HepG2 (cell line): ENCODE measurements around the gene ZFR2. TPM values are rescaled to one million over a fixed set of nuclear protein-coding genes. Genes with fewer than 3 reads are reported as not detected.

ENCODE experiments used
- CCAR2 ChIP-seq: fragments of 200-400 bp; formaldehyde crosslinking; optimal IDR thresholded peaks from 2 replicates; pipeline ENCODE3; 2018; ENCODE audit warnings: low read depth, mild to moderate bottlenecking, low read length, moderate library complexity
- ELF1 ChIP-seq: sonication (generic); formaldehyde crosslinking; IDR thresholded peaks from 2 replicates; pipeline ENCODE4 v1.4.0; 2020; ENCODE audit warnings: missing genetic modification reagents
- MZF1 ChIP-seq: sonication (generic); formaldehyde crosslinking; IDR thresholded peaks from 2 replicates; pipeline ENCODE4 v1.8.1; 2023; ENCODE audit warnings: mild to moderate bottlenecking, missing genetic modification reagents, borderline replicate concordance
- SIN3A ChIP-seq: IDR thresholded peaks from 2 replicates; pipeline ENCODE4 v1.6.1; 2011; ENCODE audit warnings: low read depth, mild to moderate bottlenecking, control low read depth, low read length, borderline replicate concordance
- SOX13 ChIP-seq, 3 experiments: fragments of 450-650 bp in 1 of 3; sonication (generic) in 1 of 3; formaldehyde crosslinking in 1 of 3; IDR thresholded peaks in 2 of 3; conservative IDR thresholded peaks in 1 of 3; 2 replicates each; pipeline versions ENCODE4 v1.5.0 to v1.6.1; 2016 to 2020; ENCODE audit warnings: antibody characterized with exemption in 1 of 3, mild to moderate bottlenecking in 1 of 3, missing compliant biosample characterization in 1 of 3, missing genetic modification reagents in 1 of 3, moderate library complexity in 1 of 3
- TEAD3 ChIP-seq: optimal IDR thresholded peaks from 2 replicates; pipeline ENCODE3; 2016; ENCODE audit warnings: borderline replicate concordance
- ZNF816 ChIP-seq: sonication (generic); formaldehyde crosslinking; IDR thresholded peaks from 2 replicates; pipeline ENCODE4 v1.8.0; 2022; ENCODE audit warnings: missing genetic modification reagents, mild to moderate bottlenecking, borderline replicate concordance
- ZSCAN29 ChIP-seq: sonication (generic); formaldehyde crosslinking; conservative IDR thresholded peaks from 2 replicates; pipeline ENCODE4 v1.4.0; 2020; ENCODE audit warnings: mild to moderate bottlenecking, missing genetic modification reagents
- ZZZ3 ChIP-seq: sonication (generic); formaldehyde crosslinking; IDR thresholded peaks from 2 replicates; pipeline ENCODE4 v1.4.0; 2020; ENCODE audit warnings: missing genetic modification reagents, mild to moderate bottlenecking, borderline replicate concordance
- polyA plus RNA-seq, 8 experiments: library from polyadenylated mRNA; depleted of rRNA in 3 of 8; stranded (reverse) in 7 of 8; unstranded in 1 of 8; fragments of >200 nt; fragmentation: Illumina TruSeq in 4 of 8; extraction: Trizol in 4 of 8; gene quantifications; 2 replicates each; pipeline versions ENCODE4 v1.2.1 to v1.2.3, GENCODE V29; 2011 to 2016; ENCODE audit warnings: low read depth in 4 of 8, missing spikeins in 1 of 8, mixed read lengths in 1 of 8; ENCODE audit not compliant: insufficient read depth in 1 of 8
- total RNA-seq, 5 experiments: library from RNA; depleted of rRNA; stranded (reverse); fragments of >200 nt; fragmentation: Illumina TruSeq; extraction: Trizol; gene quantifications; 2 replicates each; pipeline ENCODE4 v1.2.3, GENCODE V29; 2016; ENCODE audit warnings: low read depth in 1 of 5
- TF ChIP-seq, protein P1 (sequence below): sonication (generic); formaldehyde crosslinking; IDR thresholded peaks from 2 replicates; pipeline ENCODE4 v1.8.1; 2023; ENCODE audit warnings: mild to moderate bottlenecking, missing genetic modification reagents
- TF ChIP-seq, protein P2 (sequence below): sonication (generic); formaldehyde crosslinking; IDR thresholded peaks from 2 replicates; pipeline ENCODE4 v1.9.0; 2021; ENCODE audit warnings: missing genetic modification reagents, mild to moderate bottlenecking, borderline replicate concordance
- TF ChIP-seq, protein P3 (sequence below): sonication (generic); formaldehyde crosslinking; IDR thresholded peaks from 2 replicates; pipeline ENCODE4 v1.5.1; 2020; ENCODE audit warnings: mild to moderate bottlenecking, missing genetic modification reagents, moderate library complexity
- TF ChIP-seq, protein P4 (sequence below): sonication (generic); formaldehyde crosslinking; IDR thresholded peaks from 2 replicates; pipeline ENCODE4 v1.8.0; 2022; ENCODE audit warnings: mild to moderate bottlenecking, missing genetic modification reagents
- TF ChIP-seq, protein P5 (sequence below): sonication (generic); formaldehyde crosslinking; IDR thresholded peaks from 2 replicates; pipeline ENCODE4 v1.4.0; 2020; ENCODE audit warnings: mild to moderate bottlenecking, missing genetic modification reagents
- TF ChIP-seq, protein P6 (sequence below): sonication (generic); formaldehyde crosslinking; IDR thresholded peaks from 2 replicates; pipeline ENCODE4 v1.8.1; 2023; ENCODE audit warnings: missing genetic modification reagents, inconsistent platforms, borderline replicate concordance

The ZFR2 gene
- total and polyA plus RNA-seq, 2 of the 13 experiments (the other 11 are each of a cell fraction or from before 2014, with no cell fraction given), result 0.37 to 0.69 TPM

DNA sequence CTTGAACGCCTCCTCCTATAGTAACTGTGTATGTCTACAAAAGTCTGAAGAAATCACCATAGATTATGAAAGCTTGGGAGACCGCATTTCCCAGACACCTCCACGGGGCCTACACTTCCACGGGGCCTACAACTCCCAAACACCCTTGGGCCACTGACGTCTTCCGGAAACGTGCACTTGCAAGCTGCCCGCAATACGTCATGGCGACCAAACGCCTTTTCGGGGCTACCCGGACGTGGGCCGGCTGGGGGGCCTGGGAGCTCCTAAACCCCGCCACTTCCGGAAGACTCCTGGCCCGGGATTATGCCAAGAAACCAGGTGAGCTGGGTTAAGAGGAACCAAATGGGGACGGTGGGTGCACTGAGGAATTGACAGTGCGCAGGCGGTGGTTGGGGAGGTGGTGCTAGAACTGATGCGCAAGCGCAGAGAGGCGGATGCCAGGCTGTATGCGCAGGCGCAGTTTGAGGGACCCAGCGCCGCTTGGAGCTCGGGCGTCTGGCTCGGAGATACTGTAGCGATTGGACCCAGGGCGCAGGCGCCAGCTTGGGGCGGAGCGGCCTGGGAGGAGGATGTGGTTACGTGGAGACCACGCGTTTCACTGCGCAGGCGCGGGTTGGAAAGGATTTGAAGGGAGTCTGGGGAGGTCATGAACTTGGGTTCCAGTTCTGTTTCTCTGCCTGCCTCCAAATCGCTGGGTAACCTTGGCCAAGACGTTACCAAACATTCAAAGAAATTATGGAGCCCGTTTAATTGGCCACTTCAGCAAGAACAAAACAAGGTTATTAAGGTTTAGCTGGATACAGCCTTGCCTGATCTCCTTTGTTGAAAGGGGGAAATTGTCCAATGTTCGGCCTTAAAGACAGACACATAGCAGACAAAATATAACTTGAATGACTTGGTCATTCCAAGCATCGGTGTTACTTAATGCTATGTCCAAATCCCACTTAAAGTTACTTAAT lies 106.1 kb downstream of the ZFR2 start, which contains the start of gene MRPL54 (continued):
- TF ChIP-seq, protein P1, sequence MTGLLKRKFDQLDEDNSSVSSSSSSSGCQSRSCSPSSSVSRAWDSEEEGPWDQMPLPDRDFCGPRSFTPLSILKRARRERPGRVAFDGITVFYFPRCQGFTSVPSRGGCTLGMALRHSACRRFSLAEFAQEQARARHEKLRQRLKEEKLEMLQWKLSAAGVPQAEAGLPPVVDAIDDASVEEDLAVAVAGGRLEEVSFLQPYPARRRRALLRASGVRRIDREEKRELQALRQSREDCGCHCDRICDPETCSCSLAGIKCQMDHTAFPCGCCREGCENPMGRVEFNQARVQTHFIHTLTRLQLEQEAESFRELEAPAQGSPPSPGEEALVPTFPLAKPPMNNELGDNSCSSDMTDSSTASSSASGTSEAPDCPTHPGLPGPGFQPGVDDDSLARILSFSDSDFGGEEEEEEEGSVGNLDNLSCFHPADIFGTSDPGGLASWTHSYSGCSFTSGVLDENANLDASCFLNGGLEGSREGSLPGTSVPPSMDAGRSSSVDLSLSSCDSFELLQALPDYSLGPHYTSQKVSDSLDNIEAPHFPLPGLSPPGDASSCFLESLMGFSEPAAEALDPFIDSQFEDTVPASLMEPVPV (CRISPR knock-in tag), result no peak
- TF ChIP-seq MZF1 (CRISPR knock-in tag) (no peak), ELF1 (CRISPR knock-in tag) (peak; percentile 93), TEAD3 (peak; percentile 84), CCAR2 (no peak), ZSCAN29 (CRISPR knock-in tag) (no peak), SOX13 (IDR thresholded peaks at IDR 0.05) (no peak), SOX13 (CRISPR knock-in tag; conservative IDR thresholded peaks at IDR 0.05 in 1 of 2, IDR thresholded peaks at IDR 0.05 in 1 of 2) (no peak), ZZZ3 (no peak), ZNF816 (CRISPR knock-in tag) (no peak), SIN3A (peak; percentile 57; the same call in 1 of the 2 replicates)
- TF ChIP-seq, protein P2, sequence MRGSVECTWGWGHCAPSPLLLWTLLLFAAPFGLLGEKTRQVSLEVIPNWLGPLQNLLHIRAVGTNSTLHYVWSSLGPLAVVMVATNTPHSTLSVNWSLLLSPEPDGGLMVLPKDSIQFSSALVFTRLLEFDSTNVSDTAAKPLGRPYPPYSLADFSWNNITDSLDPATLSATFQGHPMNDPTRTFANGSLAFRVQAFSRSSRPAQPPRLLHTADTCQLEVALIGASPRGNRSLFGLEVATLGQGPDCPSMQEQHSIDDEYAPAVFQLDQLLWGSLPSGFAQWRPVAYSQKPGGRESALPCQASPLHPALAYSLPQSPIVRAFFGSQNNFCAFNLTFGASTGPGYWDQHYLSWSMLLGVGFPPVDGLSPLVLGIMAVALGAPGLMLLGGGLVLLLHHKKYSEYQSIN (CRISPR knock-in tag), result no peak
- TF ChIP-seq, protein P3, sequence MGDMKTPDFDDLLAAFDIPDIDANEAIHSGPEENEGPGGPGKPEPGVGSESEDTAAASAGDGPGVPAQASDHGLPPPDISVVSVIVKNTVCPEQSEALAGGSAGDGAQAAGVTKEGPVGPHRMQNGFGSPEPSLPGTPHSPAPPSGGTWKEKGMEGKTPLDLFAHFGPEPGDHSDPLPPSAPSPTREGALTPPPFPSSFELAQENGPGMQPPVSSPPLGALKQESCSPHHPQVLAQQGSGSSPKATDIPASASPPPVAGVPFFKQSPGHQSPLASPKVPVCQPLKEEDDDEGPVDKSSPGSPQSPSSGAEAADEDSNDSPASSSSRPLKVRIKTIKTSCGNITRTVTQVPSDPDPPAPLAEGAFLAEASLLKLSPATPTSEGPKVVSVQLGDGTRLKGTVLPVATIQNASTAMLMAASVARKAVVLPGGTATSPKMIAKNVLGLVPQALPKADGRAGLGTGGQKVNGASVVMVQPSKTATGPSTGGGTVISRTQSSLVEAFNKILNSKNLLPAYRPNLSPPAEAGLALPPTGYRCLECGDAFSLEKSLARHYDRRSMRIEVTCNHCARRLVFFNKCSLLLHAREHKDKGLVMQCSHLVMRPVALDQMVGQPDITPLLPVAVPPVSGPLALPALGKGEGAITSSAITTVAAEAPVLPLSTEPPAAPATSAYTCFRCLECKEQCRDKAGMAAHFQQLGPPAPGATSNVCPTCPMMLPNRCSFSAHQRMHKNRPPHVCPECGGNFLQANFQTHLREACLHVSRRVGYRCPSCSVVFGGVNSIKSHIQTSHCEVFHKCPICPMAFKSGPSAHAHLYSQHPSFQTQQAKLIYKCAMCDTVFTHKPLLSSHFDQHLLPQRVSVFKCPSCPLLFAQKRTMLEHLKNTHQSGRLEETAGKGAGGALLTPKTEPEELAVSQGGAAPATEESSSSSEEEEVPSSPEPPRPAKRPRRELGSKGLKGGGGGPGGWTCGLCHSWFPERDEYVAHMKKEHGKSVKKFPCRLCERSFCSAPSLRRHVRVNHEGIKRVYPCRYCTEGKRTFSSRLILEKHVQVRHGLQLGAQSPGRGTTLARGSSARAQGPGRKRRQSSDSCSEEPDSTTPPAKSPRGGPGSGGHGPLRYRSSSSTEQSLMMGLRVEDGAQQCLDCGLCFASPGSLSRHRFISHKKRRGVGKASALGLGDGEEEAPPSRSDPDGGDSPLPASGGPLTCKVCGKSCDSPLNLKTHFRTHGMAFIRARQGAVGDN (CRISPR knock-in tag), result peak; percentile 81
- TF ChIP-seq, protein P4, sequence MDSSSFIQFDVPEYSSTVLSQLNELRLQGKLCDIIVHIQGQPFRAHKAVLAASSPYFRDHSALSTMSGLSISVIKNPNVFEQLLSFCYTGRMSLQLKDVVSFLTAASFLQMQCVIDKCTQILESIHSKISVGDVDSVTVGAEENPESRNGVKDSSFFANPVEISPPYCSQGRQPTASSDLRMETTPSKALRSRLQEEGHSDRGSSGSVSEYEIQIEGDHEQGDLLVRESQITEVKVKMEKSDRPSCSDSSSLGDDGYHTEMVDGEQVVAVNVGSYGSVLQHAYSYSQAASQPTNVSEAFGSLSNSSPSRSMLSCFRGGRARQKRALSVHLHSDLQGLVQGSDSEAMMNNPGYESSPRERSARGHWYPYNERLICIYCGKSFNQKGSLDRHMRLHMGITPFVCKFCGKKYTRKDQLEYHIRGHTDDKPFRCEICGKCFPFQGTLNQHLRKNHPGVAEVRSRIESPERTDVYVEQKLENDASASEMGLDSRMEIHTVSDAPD (CRISPR knock-in tag), result no peak; the same call in 1 of the 2 replicates
- TF ChIP-seq, protein P5, sequence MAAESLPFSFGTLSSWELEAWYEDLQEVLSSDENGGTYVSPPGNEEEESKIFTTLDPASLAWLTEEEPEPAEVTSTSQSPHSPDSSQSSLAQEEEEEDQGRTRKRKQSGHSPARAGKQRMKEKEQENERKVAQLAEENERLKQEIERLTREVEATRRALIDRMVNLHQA (CRISPR knock-in tag), result no peak
- TF ChIP-seq, protein P6, sequence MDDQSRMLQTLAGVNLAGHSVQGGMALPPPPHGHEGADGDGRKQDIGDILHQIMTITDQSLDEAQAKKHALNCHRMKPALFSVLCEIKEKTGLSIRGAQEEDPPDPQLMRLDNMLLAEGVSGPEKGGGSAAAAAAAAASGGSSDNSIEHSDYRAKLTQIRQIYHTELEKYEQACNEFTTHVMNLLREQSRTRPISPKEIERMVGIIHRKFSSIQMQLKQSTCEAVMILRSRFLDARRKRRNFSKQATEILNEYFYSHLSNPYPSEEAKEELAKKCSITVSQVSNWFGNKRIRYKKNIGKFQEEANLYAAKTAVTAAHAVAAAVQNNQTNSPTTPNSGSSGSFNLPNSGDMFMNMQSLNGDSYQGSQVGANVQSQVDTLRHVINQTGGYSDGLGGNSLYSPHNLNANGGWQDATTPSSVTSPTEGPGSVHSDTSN, result no peak
